ENCODE data around the gene PTPN4. TPM values are rescaled to one million over a fixed set of nuclear protein-coding genes. Genes with fewer than 3 reads are reported as not detected.

The PTPN4 gene
- total and polyA plus RNA-seq, 2 experiments from 2014 or later, result 41.6 to 90.4 TPM

DNA sequence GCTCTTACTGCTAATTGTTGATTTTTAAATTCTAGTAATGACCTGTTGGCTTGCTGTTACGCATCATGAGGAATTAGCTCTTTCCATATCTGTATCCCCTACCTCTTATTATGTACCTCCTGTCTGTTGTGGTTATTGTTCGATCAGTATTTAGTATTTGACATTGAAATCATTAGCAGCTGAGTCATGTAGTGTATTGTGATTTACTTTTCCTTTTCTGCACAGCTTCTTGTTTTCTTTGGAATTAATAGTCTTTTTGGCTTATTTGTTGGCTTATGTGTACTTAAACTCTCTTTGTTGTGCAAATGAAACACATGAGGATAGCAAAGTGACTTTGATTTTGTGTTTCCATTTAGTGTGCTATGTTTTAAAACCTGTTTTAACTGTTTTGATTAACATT lies 257.5 kb downstream of the PTPN4 start:
- Histone ChIP-seq H3K4me3 (no peak overlapping the region), H2AFZ (no peak overlapping the region), H4K20me1 (replicated peaks; ENCODE audit: insufficient read depth) (no peaks in the 10 kb centered on the region; the same call in 1 of the 2 replicates), H3F3A (replicated peaks; ENCODE audit: low read depth) (no peaks in the 10 kb centered on the region), H3K27ac (ENCODE audit: low read depth) (no peak overlapping the region), H3K4me2 (no peak overlapping the region), H3K27me3 (ENCODE audit: insufficient read depth) (peaks cover under 1% of the 10 kb centered on the region; the same call in 1 of the 2 replicates), H3K79me2 (replicated peaks; ENCODE audit: insufficient read depth) (peaks cover 86% of the 10 kb centered on the region), H3K36me3 (ENCODE audit: insufficient read depth) (no peaks in the 10 kb centered on the region), H3K9me2 (ENCODE audit: insufficient read depth) (no peaks in the 10 kb centered on the region), H3K4me1 (ENCODE audit: insufficient read depth) (peaks cover 26% of the 10 kb centered on the region)
- H3K9me3 Mint-ChIP-seq, result no peaks in the 10 kb centered on the region
- DNase-seq (ENCODE audit: low spot score) (no peak), ATAC-seq (no peak)
- H3K36me3 Mint-ChIP-seq (ENCODE audit: low read depth), result peaks cover 22% of the 10 kb centered on the region
- H3K27ac Mint-ChIP-seq, result peak overlapping the region; percentile 37
- TF ChIP-seq, protein P1, sequence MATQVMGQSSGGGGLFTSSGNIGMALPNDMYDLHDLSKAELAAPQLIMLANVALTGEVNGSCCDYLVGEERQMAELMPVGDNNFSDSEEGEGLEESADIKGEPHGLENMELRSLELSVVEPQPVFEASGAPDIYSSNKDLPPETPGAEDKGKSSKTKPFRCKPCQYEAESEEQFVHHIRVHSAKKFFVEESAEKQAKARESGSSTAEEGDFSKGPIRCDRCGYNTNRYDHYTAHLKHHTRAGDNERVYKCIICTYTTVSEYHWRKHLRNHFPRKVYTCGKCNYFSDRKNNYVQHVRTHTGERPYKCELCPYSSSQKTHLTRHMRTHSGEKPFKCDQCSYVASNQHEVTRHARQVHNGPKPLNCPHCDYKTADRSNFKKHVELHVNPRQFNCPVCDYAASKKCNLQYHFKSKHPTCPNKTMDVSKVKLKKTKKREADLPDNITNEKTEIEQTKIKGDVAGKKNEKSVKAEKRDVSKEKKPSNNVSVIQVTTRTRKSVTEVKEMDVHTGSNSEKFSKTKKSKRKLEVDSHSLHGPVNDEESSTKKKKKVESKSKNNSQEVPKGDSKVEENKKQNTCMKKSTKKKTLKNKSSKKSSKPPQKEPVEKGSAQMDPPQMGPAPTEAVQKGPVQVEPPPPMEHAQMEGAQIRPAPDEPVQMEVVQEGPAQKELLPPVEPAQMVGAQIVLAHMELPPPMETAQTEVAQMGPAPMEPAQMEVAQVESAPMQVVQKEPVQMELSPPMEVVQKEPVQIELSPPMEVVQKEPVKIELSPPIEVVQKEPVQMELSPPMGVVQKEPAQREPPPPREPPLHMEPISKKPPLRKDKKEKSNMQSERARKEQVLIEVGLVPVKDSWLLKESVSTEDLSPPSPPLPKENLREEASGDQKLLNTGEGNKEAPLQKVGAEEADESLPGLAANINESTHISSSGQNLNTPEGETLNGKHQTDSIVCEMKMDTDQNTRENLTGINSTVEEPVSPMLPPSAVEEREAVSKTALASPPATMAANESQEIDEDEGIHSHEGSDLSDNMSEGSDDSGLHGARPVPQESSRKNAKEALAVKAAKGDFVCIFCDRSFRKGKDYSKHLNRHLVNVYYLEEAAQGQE (IDR thresholded peaks at IDR 0.05; ENCODE audit: unreplicated experiment), result no peak
- no peak for TF ChIP-seq NANOG (IDR thresholded peaks at IDR 0.05; ENCODE audit: borderline replicate concordance)
- H3K27me3 Mint-ChIP-seq (ENCODE audit: insufficient read depth, low read depth, poor library complexity), result peaks cover 5% of the 10 kb centered on the region
- peaks cover 26% of the 10 kb centered on the region for H3K4me1 Mint-ChIP-seq
- H3K4me3 Mint-ChIP-seq, result peak overlapping the region; percentile 1; the same call in 1 of the 3 replicates

DNA sequence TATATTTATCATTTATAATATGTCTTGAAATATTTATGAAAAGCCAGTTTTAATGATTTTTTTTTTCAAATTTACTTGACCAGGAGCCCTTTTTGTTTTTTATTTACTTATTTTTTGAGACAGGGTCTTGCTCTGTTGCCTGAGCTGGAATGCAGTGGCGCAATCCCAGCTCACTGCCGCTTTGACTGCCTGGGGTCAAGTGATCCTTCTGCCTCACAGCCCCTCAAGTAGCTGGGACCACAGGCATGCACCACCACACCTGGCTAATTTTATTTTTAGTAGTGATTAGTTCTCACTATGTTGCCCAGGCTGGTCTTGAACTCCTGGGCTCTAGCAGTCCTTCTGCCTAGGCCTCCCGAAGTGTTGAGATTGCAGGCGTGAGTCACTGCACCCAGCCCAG lies 258.8 kb downstream of the PTPN4 start:
- Histone ChIP-seq H3K79me2 (replicated peaks; ENCODE audit: insufficient read depth) (peaks cover 100% of the 10 kb centered on the region), H3K9me2 (ENCODE audit: insufficient read depth) (no peaks in the 10 kb centered on the region), H3F3A (replicated peaks; ENCODE audit: low read depth) (no peaks in the 10 kb centered on the region), H3K4me3 (no peak overlapping the region), H3K27ac (ENCODE audit: low read depth) (no peak overlapping the region), H2AFZ (no peak overlapping the region), H3K4me1 (ENCODE audit: insufficient read depth) (peaks cover 26% of the 10 kb centered on the region), H3K36me3 (ENCODE audit: insufficient read depth) (no peaks in the 10 kb centered on the region), H3K4me2 (no peak overlapping the region), H4K20me1 (replicated peaks; ENCODE audit: insufficient read depth) (no peaks in the 10 kb centered on the region; the same call in 1 of the 2 replicates), H3K27me3 (ENCODE audit: insufficient read depth) (no peaks in the 10 kb centered on the region)
- DNase-seq (ENCODE audit: low spot score), result no peak
- Mint-ChIP-seq H3K4me3 (no peak overlapping the region), H3K9me3 (peaks cover 8% of the 10 kb centered on the region; the same call in 2 of the 3 replicates), H3K27ac (no peak overlapping the region), H3K4me1 (peaks cover 22% of the 10 kb centered on the region), H3K36me3 (ENCODE audit: low read depth) (peaks cover 36% of the 10 kb centered on the region), H3K27me3 (ENCODE audit: insufficient read depth, low read depth, poor library complexity) (peaks cover 2% of the 10 kb centered on the region)
- peak; percentile 51 for ATAC-seq
- TF ChIP-seq EZH2 (IDR thresholded peaks at IDR 0.05; ENCODE audit: low read depth, unreplicated experiment), result no peak
- TF ChIP-seq, protein P2, sequence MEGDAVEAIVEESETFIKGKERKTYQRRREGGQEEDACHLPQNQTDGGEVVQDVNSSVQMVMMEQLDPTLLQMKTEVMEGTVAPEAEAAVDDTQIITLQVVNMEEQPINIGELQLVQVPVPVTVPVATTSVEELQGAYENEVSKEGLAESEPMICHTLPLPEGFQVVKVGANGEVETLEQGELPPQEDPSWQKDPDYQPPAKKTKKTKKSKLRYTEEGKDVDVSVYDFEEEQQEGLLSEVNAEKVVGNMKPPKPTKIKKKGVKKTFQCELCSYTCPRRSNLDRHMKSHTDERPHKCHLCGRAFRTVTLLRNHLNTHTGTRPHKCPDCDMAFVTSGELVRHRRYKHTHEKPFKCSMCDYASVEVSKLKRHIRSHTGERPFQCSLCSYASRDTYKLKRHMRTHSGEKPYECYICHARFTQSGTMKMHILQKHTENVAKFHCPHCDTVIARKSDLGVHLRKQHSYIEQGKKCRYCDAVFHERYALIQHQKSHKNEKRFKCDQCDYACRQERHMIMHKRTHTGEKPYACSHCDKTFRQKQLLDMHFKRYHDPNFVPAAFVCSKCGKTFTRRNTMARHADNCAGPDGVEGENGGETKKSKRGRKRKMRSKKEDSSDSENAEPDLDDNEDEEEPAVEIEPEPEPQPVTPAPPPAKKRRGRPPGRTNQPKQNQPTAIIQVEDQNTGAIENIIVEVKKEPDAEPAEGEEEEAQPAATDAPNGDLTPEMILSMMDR (conservative IDR thresholded peaks at IDR 0.05; ENCODE audit: low read depth in 2 of 2), result no peak
- TF ChIP-seq, protein P3, sequence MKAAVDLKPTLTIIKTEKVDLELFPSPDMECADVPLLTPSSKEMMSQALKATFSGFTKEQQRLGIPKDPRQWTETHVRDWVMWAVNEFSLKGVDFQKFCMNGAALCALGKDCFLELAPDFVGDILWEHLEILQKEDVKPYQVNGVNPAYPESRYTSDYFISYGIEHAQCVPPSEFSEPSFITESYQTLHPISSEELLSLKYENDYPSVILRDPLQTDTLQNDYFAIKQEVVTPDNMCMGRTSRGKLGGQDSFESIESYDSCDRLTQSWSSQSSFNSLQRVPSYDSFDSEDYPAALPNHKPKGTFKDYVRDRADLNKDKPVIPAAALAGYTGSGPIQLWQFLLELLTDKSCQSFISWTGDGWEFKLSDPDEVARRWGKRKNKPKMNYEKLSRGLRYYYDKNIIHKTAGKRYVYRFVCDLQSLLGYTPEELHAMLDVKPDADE (IDR thresholded peaks at IDR 0.05), result no peak
- TF ChIP-seq, protein P4, sequence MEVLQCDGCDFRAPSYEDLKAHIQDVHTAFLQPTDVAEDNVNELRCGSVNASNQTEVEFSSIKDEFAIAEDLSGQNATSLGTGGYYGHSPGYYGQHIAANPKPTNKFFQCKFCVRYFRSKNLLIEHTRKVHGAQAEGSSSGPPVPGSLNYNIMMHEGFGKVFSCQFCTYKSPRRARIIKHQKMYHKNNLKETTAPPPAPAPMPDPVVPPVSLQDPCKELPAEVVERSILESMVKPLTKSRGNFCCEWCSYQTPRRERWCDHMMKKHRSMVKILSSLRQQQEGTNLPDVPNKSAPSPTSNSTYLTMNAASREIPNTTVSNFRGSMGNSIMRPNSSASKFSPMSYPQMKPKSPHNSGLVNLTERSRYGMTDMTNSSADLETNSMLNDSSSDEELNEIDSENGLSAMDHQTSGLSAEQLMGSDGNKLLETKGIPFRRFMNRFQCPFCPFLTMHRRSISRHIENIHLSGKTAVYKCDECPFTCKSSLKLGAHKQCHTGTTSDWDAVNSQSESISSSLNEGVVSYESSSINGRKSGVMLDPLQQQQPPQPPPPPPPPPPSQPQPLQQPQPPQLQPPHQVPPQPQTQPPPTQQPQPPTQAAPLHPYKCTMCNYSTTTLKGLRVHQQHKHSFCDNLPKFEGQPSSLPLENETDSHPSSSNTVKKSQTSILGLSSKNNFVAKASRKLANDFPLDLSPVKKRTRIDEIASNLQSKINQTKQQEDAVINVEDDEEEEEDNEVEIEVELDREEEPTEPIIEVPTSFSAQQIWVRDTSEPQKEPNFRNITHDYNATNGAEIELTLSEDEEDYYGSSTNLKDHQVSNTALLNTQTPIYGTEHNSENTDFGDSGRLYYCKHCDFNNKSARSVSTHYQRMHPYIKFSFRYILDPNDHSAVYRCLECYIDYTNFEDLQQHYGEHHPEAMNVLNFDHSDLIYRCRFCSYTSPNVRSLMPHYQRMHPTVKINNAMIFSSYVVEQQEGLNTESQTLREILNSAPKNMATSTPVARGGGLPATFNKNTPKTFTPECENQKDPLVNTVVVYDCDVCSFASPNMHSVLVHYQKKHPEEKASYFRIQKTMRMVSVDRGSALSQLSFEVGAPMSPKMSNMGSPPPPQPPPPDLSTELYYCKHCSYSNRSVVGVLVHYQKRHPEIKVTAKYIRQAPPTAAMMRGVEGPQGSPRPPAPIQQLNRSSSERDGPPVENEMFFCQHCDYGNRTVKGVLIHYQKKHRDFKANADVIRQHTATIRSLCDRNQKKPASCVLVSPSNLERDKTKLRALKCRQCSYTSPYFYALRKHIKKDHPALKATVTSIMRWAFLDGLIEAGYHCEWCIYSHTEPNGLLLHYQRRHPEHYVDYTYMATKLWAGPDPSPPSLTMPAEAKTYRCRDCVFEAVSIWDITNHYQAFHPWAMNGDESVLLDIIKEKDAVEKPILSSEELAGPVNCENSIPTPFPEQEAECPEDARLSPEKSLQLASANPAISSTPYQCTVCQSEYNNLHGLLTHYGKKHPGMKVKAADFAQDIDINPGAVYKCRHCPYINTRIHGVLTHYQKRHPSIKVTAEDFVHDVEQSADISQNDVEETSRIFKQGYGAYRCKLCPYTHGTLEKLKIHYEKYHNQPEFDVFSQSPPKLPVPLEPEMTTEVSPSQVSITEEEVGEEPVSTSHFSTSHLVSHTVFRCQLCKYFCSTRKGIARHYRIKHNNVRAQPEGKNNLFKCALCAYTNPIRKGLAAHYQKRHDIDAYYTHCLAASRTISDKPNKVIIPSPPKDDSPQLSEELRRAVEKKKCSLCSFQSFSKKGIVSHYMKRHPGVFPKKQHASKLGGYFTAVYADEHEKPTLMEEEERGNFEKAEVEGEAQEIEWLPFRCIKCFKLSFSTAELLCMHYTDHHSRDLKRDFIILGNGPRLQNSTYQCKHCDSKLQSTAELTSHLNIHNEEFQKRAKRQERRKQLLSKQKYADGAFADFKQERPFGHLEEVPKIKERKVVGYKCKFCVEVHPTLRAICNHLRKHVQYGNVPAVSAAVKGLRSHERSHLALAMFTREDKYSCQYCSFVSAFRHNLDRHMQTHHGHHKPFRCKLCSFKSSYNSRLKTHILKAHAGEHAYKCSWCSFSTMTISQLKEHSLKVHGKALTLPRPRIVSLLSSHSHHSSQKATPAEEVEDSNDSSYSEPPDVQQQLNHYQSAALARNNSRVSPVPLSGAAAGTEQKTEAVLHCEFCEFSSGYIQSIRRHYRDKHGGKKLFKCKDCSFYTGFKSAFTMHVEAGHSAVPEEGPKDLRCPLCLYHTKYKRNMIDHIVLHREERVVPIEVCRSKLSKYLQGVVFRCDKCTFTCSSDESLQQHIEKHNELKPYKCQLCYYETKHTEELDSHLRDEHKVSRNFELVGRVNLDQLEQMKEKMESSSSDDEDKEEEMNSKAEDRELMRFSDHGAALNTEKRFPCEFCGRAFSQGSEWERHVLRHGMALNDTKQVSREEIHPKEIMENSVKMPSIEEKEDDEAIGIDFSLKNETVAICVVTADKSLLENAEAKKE (CRISPR knock-in tag; IDR thresholded peaks at IDR 0.05), result no peak
- no peak for TF ChIP-seq JUNB (IDR thresholded peaks at IDR 0.05; ENCODE audit: unreplicated experiment)
- TF ChIP-seq STAT1 (IDR thresholded peaks at IDR 0.05; ENCODE audit: unreplicated experiment), result no peak
- TF ChIP-seq ZNF114 (CRISPR knock-in tag; IDR thresholded peaks at IDR 0.05), result no peak

Data from GM23338 (cell line).